ENCODE results near the gene CDH23. TPM values are rescaled to one million over a fixed set of nuclear protein-coding genes. Genes with fewer than 3 reads are reported as not detected.

CDH23 gene
- total RNA-seq, 4 donors from 2014 or later, result 0.72 to 4.1 (median 2.2) TPM

DNA sequence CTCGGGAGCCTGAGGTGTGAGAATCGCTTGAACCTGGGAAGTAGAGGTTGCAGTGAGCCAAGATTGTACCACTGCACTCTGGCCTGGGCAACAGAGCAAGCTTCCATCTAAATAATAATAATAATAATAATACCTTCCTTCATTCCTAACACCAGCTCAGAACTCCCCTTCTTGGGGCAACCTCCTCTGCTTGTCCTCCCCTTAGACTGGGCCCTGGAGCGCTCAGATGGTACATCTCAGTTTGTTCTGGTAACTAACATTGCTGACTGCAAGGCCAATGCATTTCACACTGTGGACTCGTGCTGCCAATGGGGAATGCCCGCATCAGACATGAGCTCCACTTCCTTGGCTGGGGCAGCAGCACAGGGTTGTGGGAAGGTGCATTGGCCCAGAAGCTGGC is 245.3 kb downstream of the CDH23 start:
- Histone ChIP-seq H3K4me1 (no peaks in the 10 kb centered on the region), H3K4me3 (no peak overlapping the region), H3K36me3 (no peaks in the 10 kb centered on the region), H3K27ac (no peak overlapping the region), H3K9me3 (no peaks in the 10 kb centered on the region), H3K27me3 (no peaks in the 10 kb centered on the region)
- TF ChIP-seq POLR2A (IDR thresholded peaks at IDR 0.05), result no peak
- no peak for TF ChIP-seq EP300 (IDR thresholded peaks at IDR 0.05)
- TF ChIP-seq, protein P1, sequence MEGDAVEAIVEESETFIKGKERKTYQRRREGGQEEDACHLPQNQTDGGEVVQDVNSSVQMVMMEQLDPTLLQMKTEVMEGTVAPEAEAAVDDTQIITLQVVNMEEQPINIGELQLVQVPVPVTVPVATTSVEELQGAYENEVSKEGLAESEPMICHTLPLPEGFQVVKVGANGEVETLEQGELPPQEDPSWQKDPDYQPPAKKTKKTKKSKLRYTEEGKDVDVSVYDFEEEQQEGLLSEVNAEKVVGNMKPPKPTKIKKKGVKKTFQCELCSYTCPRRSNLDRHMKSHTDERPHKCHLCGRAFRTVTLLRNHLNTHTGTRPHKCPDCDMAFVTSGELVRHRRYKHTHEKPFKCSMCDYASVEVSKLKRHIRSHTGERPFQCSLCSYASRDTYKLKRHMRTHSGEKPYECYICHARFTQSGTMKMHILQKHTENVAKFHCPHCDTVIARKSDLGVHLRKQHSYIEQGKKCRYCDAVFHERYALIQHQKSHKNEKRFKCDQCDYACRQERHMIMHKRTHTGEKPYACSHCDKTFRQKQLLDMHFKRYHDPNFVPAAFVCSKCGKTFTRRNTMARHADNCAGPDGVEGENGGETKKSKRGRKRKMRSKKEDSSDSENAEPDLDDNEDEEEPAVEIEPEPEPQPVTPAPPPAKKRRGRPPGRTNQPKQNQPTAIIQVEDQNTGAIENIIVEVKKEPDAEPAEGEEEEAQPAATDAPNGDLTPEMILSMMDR (IDR thresholded peaks at IDR 0.05), result no peak
- no peak for TF ChIP-seq POLR2AphosphoS5 (IDR thresholded peaks at IDR 0.05)
- no peak for DNase-seq (ENCODE audit: low spot score in 2 of 2)
- WGBS, result 77% methylated on average over 5 of the region's 5 CpGs

DNA sequence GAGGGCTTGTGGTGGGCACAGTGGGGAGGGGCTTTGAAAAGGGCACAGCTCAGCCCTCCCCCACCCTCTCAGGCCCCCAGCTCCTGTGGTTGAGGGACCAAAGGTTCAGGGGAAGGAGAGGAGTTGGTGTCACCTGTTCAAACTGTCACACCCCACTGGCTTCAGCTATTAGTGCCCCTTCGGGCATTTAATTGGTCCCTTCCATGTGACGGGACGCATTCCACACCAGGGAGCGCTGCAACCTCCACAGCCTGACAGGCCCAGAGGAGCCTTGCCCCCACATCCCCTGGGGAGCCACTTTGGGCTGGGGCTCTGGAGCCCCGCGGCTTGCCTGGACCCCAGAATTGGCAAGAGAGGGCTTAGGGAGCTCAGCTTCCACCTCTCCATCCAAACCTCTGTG is 247.2 kb downstream of the CDH23 start:
- TF ChIP-seq EP300 (IDR thresholded peaks at IDR 0.05), result no peak
- no peak for TF ChIP-seq POLR2A (IDR thresholded peaks at IDR 0.05)
- TF ChIP-seq, protein P1 (IDR thresholded peaks at IDR 0.05), result no peak
- TF ChIP-seq POLR2AphosphoS5 (IDR thresholded peaks at IDR 0.05), result no peak
- DNase-seq (ENCODE audit: low spot score in 2 of 2), result no peak
- WGBS, result 64% methylated on average over 6 of the region's 6 CpGs
- Histone ChIP-seq H3K27ac (no peak overlapping the region), H3K27me3 (no peaks in the 10 kb centered on the region), H3K4me3 (no peak overlapping the region), H3K36me3 (no peaks in the 10 kb centered on the region), H3K9me3 (no peaks in the 10 kb centered on the region), H3K4me1 (no peaks in the 10 kb centered on the region)

DNA sequence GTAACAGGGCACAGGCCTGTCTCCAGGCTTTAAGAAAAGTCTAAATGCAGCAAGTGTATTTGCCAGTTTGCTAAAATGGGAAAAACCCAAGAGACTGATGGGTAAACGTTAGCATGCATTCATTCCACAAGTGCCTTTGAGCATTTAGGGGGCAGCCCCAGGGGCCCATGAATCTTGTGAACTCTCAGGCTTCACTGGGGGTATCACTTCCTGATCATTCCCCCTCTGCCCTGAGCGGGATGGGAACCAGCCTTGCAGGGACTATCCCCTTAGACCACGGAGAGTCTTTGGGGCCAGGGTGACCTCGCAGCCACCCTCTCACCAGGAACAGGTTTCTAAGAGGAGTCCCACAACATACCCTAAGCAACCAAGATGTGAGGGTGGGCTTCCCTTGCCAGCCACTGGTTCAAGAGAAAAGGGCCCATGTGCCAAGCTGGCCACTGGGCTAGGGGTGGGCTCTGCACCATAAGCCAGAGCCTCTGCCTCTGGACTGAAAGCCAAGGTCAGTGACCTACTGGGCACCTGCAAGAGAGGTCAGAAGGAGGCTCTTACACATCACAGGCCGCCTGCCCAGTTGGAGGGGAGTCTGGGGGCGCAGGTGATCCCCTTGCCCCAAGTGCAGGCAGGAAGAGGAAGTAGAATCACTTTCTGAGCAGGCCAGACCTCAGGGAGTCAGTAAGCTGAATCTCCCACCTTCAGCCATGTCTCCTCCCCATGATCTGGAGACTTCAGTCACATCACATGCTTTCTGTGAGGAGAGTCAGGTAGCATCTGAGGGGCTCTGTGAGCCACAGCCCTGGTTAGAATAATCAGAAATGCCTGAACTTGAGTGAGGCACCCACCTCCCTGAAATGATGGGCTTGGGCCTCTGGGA is 247.8 kb downstream of the CDH23 start:
- Histone ChIP-seq H3K27me3 (no peaks in the 10 kb centered on the region), H3K4me3 (no peak overlapping the region), H3K36me3 (no peaks in the 10 kb centered on the region), H3K4me1 (no peaks in the 10 kb centered on the region), H3K9me3 (no peaks in the 10 kb centered on the region), H3K27ac (no peak overlapping the region)
- TF ChIP-seq, protein P1 (IDR thresholded peaks at IDR 0.05), result no peak
- TF ChIP-seq EP300 (IDR thresholded peaks at IDR 0.05) (no peak), POLR2AphosphoS5 (IDR thresholded peaks at IDR 0.05) (no peak), POLR2A (IDR thresholded peaks at IDR 0.05) (no peak)
- no peak for DNase-seq (ENCODE audit: low spot score in 2 of 2)
- WGBS, result 63% methylated on average over 1 of the region's 6 CpGs

DNA sequence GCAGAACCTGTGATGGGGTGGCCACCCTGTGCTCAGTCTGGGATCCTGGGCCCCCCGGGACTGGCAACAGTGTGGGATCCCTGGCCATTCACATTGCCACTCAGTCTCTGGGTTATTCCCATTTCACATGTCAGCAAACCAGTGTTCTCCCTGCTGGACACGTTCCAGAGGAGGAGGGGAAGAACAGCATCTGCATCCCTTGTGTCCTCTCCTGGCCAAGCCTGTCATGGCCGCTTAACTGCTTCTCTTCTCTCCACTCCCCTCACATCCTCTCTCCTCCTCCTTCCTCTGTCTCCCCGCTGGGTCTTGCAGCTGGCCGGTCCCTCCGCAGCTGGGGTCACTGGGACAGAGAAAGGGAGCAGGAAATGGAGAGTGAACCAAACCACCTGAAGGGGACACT is 248.5 kb downstream of the CDH23 start:
- H3K4me3 ChIP-seq, result no peak overlapping the region
- no peak overlapping the region for H3K27ac ChIP-seq
- TF ChIP-seq POLR2AphosphoS5 (IDR thresholded peaks at IDR 0.05) (no peak), POLR2A (IDR thresholded peaks at IDR 0.05) (no peak), EP300 (IDR thresholded peaks at IDR 0.05) (no peak)
- no peaks in the 10 kb centered on the region for H3K36me3 ChIP-seq
- no peaks in the 10 kb centered on the region for H3K4me1 ChIP-seq
- H3K27me3 ChIP-seq, result no peaks in the 10 kb centered on the region
- no peaks in the 10 kb centered on the region for H3K9me3 ChIP-seq
- DNase-seq (ENCODE audit: low spot score in 2 of 2), result no peak
- 79% methylated on average over 6 of the region's 6 CpGs for WGBS

DNA sequence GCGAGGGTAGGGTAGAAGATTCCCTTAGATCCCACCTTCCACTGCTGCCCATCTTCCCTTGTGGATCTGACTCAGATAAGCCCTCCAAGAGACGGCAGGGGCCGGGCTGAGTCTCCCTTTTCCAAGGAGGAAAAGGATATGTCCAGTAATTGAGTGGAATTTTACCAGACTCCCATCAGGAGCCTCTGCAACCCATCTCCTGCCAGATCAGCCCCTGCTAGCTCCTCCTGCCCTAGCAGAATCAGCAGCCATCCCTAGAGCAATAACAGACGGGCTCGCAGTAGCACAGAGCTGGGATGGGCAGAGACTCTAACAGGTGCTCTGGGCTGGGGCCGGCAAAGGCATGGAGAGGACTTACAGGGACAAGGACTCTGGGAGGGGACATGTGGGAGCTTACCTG is 249.3 kb downstream of the CDH23 start:
- H3K4me3 ChIP-seq, result no peak overlapping the region
- no peaks in the 10 kb centered on the region for H3K4me1 ChIP-seq
- no peaks in the 10 kb centered on the region for H3K9me3 ChIP-seq
- DNase-seq (ENCODE audit: low spot score in 2 of 2), result no peak
- no peaks in the 10 kb centered on the region for H3K27me3 ChIP-seq
- 87% methylated on average over 6 of the region's 6 CpGs for WGBS
- no peaks in the 10 kb centered on the region for H3K36me3 ChIP-seq
- H3K27ac ChIP-seq, result no peak overlapping the region
- TF ChIP-seq POLR2AphosphoS5 (IDR thresholded peaks at IDR 0.05) (no peak), POLR2A (IDR thresholded peaks at IDR 0.05) (no peak), EP300 (IDR thresholded peaks at IDR 0.05) (no peak)
- TF ChIP-seq, protein P1 (IDR thresholded peaks at IDR 0.05), result no peak

Data from suprapubic skin (tissue), 4 donors.